DMS53 treated with DMSO at 0.1 percent for 48 hours (cell line): Measurements from ENCODE around the gene OR2AG1.
A peak's percentile ranks its signal among the peaks of the same experiment; 100 is the strongest.
"Not testable (repeated sequence)": the region's sequence is repeated elsewhere in the genome, so short reads cannot be mapped to it uniquely, and the experiment has no call there.

Source experiments
- DNase-seq: peaks from one replicate; lab custom pipeline; 2025; ENCODE audit not compliant: unreplicated experiment; lab: John Stamatoyannopoulos, UW

OR2AG1 gene

DNA sequence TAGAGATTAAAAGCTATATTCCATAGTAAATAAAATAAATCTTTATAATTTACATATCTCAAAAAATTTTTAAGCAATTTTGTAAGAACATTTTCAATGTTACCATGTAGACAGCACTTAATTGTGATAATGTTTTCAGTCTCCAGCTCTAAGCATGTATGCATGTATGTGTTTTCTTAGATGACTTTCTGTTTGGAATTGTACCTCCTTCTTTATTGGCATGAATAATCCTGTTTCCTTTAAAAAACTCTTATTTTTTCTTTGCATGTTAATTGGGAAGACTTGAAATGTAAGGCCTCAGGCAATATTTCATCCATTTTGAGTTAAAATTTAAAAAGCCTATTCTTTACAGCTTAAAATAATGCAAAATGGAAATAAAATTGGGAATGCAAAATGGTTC, 2.0 kb upstream of the OR2AG1 start:
- no peak for DNase-seq

GRCh38 chr11:6790546-6790945, 7.7 kb downstream of the OR2AG1 start:
- no peak for DNase-seq

- DNase-seq = no peak
These were observed 11.8 kb downstream of the OR2AG1 start for GRCh38 chr11:6794639-6795038.

DNA sequence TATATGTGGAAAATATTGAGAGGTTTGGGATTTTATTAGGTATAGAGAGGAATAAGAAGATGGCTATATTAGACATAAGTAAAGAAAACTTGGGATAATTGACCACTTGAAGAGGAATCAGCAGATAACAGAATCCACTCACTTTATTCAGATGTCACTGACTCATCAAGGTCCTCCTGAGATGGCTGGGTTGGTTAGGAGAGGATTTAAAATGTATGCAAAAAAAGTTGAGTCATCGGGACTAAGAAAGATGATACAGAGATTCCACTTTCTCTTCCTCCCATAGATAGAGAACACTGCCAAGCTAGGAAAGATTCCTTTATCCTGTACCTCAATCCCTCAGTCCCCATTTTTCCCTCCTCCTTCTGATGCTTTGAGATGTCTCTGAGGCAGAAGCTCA, 16.6 kb downstream of the OR2AG1 start, which contains the start of gene OR6A2:
OR6A2 (minus strand) TSS at position 288 of the 400 bp plus-strand sequence. CDS start 3,981 bp downstream, outside the sequence.
- no peak for DNase-seq

DNA sequence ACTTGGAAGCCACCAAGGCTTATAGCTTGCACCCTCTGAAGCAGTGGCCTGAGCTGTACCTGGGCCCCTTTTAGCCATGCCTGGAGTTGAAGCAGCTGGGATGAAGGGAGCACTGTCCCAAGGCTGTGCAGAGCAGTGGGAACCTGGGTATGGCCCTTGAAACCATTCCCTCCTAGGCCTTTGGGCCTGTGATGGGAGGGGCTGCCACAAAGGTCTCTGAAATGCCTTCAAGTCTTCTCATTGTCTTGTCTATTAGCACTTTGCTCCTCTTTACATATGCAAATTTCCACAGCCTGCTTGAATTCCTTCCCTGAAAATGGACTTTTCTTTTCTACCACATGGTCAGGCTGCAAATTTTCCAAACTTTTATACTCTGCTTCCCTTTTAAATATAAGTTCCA, 18.3 kb downstream of the OR2AG1 start:
- DNase-seq = not testable (repeated sequence)

DNA sequence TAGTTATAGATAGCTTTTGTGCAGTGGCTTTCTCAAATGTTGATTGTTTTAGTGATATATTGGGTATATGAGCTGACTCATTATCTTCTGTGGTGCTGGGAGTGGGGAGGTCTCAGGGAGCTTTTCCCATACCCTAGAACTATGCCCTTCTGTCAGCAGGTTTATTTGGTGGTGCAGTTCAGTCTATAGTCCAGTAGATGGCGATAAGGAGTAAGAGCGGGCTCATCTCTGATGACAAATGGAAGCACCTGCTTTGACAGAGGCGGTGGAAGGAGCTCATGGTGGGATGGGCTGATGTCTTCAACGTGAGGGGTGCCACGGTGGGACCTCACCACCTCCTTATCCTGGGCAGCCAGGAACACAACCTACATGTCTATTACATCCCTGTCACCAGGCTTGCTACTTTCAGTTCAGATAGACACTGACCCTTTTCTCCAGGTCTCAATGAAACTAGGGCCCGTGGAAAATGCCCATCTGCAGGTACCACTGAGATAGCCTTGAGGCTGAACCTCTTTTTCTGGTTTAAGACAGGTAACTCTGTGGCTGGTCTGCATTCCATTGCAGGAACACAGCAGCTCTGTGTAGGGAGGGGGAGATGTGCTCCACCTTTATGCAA, 29.7 kb downstream of the OR2AG1 start:
- peak; percentile 58 for DNase-seq

- no peak for DNase-seq
These were observed 30.8 kb downstream of the OR2AG1 start for GRCh38 chr11:6813656-6814055.

DNA sequence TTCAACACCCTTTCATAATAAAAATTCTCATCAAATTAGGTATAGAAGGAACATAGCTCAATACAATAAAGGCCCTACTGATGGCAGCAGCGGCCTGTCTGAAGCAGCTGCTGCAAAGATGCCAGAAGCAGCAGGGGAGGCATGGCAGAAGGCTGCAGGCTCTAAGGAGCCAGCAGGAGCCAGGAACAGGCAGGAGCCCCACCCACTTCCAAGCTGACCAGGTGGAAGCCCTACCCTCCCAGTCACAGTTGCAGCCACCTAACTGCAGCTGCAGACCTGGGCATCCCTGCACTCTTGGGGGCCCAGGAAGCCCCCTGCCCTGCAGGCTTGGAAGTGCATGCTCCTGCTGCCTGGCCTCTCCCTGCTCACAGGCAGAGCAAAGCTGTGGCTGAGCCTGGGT, 34.9 kb downstream of the OR2AG1 start:
- DNase-seq = no peak

GRCh38 chr11:6818967-6819366, 36.1 kb downstream of the OR2AG1 start:
- DNase-seq = no peak

GRCh38 chr11:6824136-6824823, 41.5 kb downstream of the OR2AG1 start:
- DNase-seq = no peak

GRCh38 chr11:6825231-6825744, 42.5 kb downstream of the OR2AG1 start:
- peak; percentile 76 for DNase-seq

DNA sequence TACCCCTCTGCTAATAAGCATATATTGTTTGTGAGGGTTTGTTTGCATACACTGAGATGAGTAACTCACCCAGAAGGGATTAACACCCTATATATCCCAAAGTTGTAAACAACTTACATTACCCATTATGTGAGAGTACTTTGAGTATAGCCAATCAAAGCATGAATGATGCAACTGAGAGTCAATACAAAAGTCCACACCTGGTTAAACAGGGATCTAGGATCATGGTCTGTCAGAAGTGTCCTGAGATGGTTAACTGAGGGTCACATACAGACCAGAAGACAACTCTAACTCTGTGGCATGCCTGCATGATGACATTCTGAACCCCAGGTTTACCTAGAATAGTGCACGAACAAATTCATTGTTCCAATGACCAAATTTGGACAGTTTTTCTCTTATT, 45.3 kb downstream of the OR2AG1 start:
- DNase-seq = peak; percentile 77

GRCh38 chr11:6833356-6833755, 50.5 kb downstream of the OR2AG1 start:
- DNase-seq = no peak

DNA sequence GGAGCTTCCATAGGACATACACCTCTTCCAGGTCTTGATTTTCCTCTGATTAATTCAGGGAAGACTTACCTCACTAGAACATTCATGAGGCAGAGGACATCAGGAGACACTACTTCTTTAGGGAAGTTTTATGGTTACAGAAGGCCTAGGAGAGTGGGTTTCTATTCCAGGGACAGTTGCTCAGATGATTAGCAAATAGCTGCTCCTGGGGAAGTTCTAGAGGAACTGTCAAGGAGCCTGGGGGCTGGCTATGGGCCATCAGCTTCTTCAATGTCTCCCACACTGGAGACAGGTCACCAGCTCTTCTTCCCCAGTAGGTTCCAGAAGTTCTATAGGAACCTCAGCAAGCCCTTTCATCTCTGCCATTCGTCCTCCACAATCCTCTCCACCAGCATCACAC, 51.2 kb downstream of the OR2AG1 start:
- DNase-seq = no peak
